PFSK-1 (cell line): ENCODE data around the gene CACNG1.

Experiments
- POLR2AphosphoS5 ChIP-seq: IDR thresholded peaks from 2 replicates; pipeline ENCODE4 v1.6.1; 2012; ENCODE audit warnings: low read depth, mild to moderate bottlenecking, control low read depth, low read length, moderate library complexity
- SIN3A ChIP-seq: IDR thresholded peaks from 2 replicates; pipeline ENCODE4 v1.6.1; 2012; ENCODE audit warnings: mild to moderate bottlenecking, low read length, moderate library complexity, borderline replicate concordance; ENCODE audit not compliant: insufficient read depth
- TAF1 ChIP-seq: IDR thresholded peaks from 2 replicates; pipeline ENCODE4 v1.6.1; 2012; ENCODE audit warnings: low read length, control low read depth, borderline replicate concordance; ENCODE audit not compliant: insufficient read depth

DNA sequence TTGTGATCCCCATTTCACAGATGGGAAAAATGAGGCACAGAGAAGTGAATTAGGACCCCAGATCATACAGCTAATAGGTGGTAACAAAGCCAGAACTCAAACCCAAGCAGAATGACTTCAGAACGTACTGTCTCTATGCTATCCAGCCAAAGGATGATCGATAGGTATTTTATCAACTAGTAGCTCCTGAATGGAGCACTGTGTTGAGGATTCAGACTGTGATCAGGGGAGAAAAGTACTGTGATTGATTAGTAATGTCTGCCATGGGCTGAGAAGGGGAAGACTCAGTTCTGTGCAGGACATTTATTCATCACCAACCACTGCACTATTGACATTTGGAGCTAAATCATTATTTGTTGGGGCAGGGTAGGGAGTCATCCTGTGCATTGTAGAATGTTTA is 41.1 kb upstream of the CACNG1 start:
- TF ChIP-seq POLR2AphosphoS5 (no peak), TAF1 (no peak), SIN3A (no peak)
